Stomach (tissue), 9 donors: Measurements from ENCODE around the gene FAM171A1. TPM values are rescaled to one million over a fixed set of nuclear protein-coding genes. Genes with fewer than 3 reads are reported as not detected.

Experiments
- DNase-seq, 2 donors: peaks; one replicate each; pipeline versions ENCODE4 v3.0.0 to v3.0.0-alpha.2; 2013 to 2019
- H3K27ac ChIP-seq, 5 donors: fragments of 200-600 bp in 4 of 5; sonication (generic) in 4 of 5; one replicate each; pipeline ENCODE4 v1.5.1; 2013 to 2019; ENCODE audit warnings: mild to moderate bottlenecking in 1 of 5, moderate library complexity in 1 of 5
- H3K27me3 ChIP-seq, 3 donors: fragments of 200-600 bp; sonication (generic); one replicate each; pipeline ENCODE4 v1.5.1; 2017 to 2019; ENCODE audit warnings: mixed run types in 1 of 3
- H3K36me3 ChIP-seq, 4 donors: fragments of 200-600 bp; sonication (generic); 1 replicate in 3 of 4; 2 replicates in 1 of 4; pipeline ENCODE4 v1.5.1; 2016 to 2019
- H3K4me1 ChIP-seq, 4 donors: fragments of 200-600 bp; sonication (generic); one replicate each; pipeline ENCODE4 v1.5.1; 2016 to 2019
- H3K4me3 ChIP-seq, 4 donors: fragments of 200-600 bp; sonication (generic) in 3 of 4; one replicate each; pipeline ENCODE4 v1.5.1; 2016 to 2019; ENCODE audit warnings: mild to moderate bottlenecking in 1 of 4
- H3K9me3 ChIP-seq, 4 donors: fragments of 200-600 bp; sonication (generic); one replicate each; pipeline ENCODE4 v1.5.1; 2016 to 2019
- EP300 ChIP-seq: sonication (generic); formaldehyde crosslinking; IDR thresholded peaks from one replicate; pipeline ENCODE4 v1.6.1; 2017; ENCODE audit warnings: antibody characterized with exemption
- POLR2A ChIP-seq, 4 donors: fragments of 450-650 bp; IDR thresholded peaks; one replicate each; pipeline ENCODE4 v1.6.1; 2016; ENCODE audit warnings: antibody characterized with exemption in 4 of 4, control low read depth in 2 of 4, mild to moderate bottlenecking in 1 of 4, moderate library complexity in 1 of 4
- POLR2AphosphoS5 ChIP-seq, 3 donors: sonication (generic); formaldehyde crosslinking; IDR thresholded peaks; one replicate each; pipeline ENCODE4 v1.6.1; 2016; ENCODE audit warnings: antibody characterized with exemption in 3 of 3
- WGBS, 5 donors: extraction: QIAGEN DNeasy Blood & Tissue Kit in 3 of 5; methylation state at CpG; one replicate each; pipeline versions ENCODE4 v1.1.5 to v1.1.7; 2013 to 2018; 5-methylcytosine and 5-hydroxymethylcytosine counted together
- intact Hi-C: fragments of 100-400 bp; cut with DNase I; formaldehyde crosslinking; loops from one replicate; pipeline ENCODE4 v1.15.1; 2023; ENCODE audit warnings: low total_unique reads
- polyA plus RNA-seq, 3 donors: library from polyadenylated mRNA; stranded (reverse); fragments of 200-250 nt; gene quantifications; one replicate each; pipeline ENCODE4 v1.2.3, GENCODE V29; 2013
- total RNA-seq, 5 donors: library from RNA; depleted of rRNA; stranded (reverse); fragments of >200 nt; gene quantifications; one replicate each; pipeline versions ENCODE4 v1.1.0 to v1.2.3, GENCODE V29; 2014 to 2016
- TF ChIP-seq, protein P1 (sequence below), 7 experiments: fragments of 450-650 bp in 4 of 7; fragments of 200-600 bp in 3 of 7; sonication (generic) in 3 of 7; IDR thresholded peaks; one replicate each; pipeline ENCODE4 v1.5.1; 2016 to 2019; ENCODE audit warnings: antibody characterized with exemption in 7 of 7, control low read depth in 2 of 7, mild to moderate bottlenecking in 1 of 7
- donor health status: healthy with polysubstance abuse.
- donor health status: Bipolar disorder and iron deficiency.
- donor health status: healthy.

The FAM171A1 gene
- total and polyA plus RNA-seq, 8 donors: 1.8 to 98.7 (median 10.3) TPM

DNA sequence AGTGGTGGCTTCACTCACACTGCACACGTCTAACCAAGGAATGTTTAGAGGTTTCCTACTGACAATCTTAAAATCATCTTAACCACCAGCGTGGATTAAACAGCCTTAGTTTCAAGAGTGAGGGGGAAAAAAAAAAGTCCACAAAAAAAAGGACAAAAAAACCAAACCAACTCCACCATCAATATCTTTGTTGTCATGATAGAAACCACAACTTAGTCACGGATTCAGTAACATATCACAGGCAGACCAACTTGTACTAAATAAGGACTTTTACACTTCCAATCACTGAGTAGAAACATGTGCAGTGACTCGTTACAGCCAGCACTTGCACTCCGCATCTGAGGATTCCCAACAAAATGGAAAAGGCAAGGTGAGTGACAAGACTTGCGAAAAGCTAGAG is 46.5 kb downstream of the FAM171A1 start:
- 73 to 91% (median 82%) methylated on average over 6 of the region's 6 CpGs for WGBS, 5 donors
- peaks cover 22 to 33% (median 23%) of the 10 kb centered on the region in 4 donors for H3K4me1 ChIP-seq
- H3K36me3 ChIP-seq: no peaks in the 10 kb centered on the region
- intact Hi-C loops: no loop called here
- H3K27me3 ChIP-seq: no peaks in the 10 kb centered on the region
- H3K4me3 ChIP-seq: no peak overlapping the region
- no peak for DNase-seq
- TF ChIP-seq POLR2A (IDR thresholded peaks at IDR 0.05) (no peak), EP300 (no peak), POLR2AphosphoS5 (IDR thresholded peaks at IDR 0.05) (no peak)
- TF ChIP-seq, protein P1, sequence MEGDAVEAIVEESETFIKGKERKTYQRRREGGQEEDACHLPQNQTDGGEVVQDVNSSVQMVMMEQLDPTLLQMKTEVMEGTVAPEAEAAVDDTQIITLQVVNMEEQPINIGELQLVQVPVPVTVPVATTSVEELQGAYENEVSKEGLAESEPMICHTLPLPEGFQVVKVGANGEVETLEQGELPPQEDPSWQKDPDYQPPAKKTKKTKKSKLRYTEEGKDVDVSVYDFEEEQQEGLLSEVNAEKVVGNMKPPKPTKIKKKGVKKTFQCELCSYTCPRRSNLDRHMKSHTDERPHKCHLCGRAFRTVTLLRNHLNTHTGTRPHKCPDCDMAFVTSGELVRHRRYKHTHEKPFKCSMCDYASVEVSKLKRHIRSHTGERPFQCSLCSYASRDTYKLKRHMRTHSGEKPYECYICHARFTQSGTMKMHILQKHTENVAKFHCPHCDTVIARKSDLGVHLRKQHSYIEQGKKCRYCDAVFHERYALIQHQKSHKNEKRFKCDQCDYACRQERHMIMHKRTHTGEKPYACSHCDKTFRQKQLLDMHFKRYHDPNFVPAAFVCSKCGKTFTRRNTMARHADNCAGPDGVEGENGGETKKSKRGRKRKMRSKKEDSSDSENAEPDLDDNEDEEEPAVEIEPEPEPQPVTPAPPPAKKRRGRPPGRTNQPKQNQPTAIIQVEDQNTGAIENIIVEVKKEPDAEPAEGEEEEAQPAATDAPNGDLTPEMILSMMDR (IDR thresholded peaks at IDR 0.05): no peak
- no peaks in the 10 kb centered on the region for H3K9me3 ChIP-seq
- H3K27ac ChIP-seq: peak overlapping the region in 1 of 5 donors; percentile 38

DNA sequence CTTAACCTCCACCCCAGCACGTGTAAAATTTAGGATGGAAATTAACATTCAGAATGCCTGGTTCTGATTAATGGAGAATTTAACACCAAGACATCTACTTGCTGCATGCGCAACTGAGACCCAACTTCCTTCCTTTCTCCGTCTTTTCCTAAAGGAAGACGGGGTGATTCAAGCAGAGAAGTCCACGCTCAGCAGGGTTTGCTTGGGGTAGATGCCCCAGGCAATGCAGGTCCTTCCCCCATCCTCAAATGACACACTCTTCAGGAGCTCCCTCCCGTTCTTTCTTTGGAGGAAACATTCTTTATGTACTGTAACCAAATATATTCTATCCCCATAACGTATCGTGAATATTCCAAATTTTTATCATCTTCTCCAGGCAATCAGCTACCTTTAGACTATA is 47.0 kb downstream of the FAM171A1 start:
- no peaks in the 10 kb centered on the region for H3K9me3 ChIP-seq
- WGBS, 5 donors: 85 to 89% (median 88%) methylated on average over 8 of the region's 8 CpGs
- intact Hi-C loops: no loop called here
- H3K27ac ChIP-seq: no peak overlapping the region
- no peaks in the 10 kb centered on the region for H3K36me3 ChIP-seq
- no peak for DNase-seq
- no peaks in the 10 kb centered on the region for H3K27me3 ChIP-seq
- peaks cover 22 to 33% (median 23%) of the 10 kb centered on the region in 4 donors for H3K4me1 ChIP-seq
- TF ChIP-seq POLR2A (IDR thresholded peaks at IDR 0.05) (no peak), EP300 (no peak), POLR2AphosphoS5 (IDR thresholded peaks at IDR 0.05) (no peak)
- TF ChIP-seq, protein P1 (IDR thresholded peaks at IDR 0.05): no peak
- no peak overlapping the region for H3K4me3 ChIP-seq

DNA sequence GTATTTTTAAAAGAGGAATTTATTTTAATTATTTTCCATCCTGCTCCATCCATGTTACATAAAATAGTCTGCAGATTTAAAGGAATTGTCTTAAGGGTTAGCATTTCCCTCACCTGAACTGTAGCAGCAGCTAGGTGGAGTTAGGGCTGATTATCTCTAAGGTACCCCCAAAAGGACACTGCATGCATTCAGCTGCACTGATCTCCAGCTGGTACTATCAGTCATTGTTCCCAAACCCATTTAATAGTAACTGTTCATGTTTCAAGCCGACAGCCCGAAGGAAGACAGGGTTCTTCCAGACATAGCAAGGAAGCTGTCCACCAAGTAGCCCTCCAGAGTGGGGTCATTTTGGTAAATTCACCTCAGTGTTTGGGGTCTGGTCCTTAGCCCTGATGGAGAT is 48.7 kb downstream of the FAM171A1 start:
- H3K9me3 ChIP-seq: no peaks in the 10 kb centered on the region
- no peak for DNase-seq
- no peaks in the 10 kb centered on the region for H3K36me3 ChIP-seq
- TF ChIP-seq EP300 (no peak), POLR2A (IDR thresholded peaks at IDR 0.05) (no peak), POLR2AphosphoS5 (IDR thresholded peaks at IDR 0.05) (no peak)
- TF ChIP-seq, protein P1 (IDR thresholded peaks at IDR 0.05): no peak
- WGBS, 5 donors: 59 to 70% (median 60%) methylated on average over 2 of the region's 2 CpGs
- intact Hi-C loops: no loop called here
- H3K4me1 ChIP-seq: peaks cover 22 to 33% (median 23%) of the 10 kb centered on the region in 4 donors
- no peaks in the 10 kb centered on the region for H3K27me3 ChIP-seq
- H3K4me3 ChIP-seq: no peak overlapping the region
- peak overlapping the region in 2 of 5 donors; percentile 23 to 35 for H3K27ac ChIP-seq

DNA sequence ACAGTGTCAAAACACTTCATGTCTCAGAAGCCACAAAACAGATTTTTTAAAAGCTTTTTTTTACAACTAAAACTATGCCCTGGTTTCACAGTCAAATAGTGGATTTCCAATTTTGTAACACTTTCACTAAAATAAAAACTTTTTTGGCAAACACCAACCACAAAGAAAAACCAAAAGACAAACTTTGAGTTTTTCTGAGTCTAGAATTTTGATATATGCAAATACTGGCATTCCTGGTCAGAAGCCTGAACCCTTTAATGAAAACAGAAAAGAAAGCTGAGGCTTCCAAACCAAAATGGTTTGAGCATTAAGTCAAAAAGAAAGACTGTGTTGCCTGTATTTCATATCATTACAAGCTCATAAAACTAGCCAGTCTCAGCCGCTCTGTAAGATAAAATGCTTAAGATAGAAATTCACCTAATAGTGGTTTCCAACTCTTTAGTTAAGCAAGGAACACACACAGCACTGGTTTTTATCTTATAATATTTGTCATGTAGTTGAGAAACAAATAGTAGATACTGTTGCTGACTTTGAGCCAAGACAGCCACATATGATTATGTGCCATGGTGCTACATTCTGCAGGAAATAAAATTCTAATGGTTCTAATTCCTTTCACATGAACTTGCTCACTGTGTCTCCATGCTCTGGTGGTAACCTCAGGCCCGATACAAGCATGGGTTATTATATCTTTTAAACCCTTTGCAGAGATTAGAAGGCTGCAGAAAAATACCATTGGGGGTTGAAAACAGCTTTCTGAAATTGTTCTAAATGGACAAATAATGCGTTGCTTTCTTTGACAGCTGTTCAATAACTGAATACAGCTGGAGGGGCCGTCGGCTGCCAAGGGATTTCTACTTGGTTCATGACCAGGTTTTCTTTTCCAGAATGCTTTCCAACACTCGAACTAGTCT is 49.4 kb downstream of the FAM171A1 start:
- no peaks in the 10 kb centered on the region for H3K36me3 ChIP-seq
- H3K4me3 ChIP-seq: no peak overlapping the region
- peaks cover 22 to 33% (median 24%) of the 10 kb centered on the region in 4 donors for H3K4me1 ChIP-seq
- no peaks in the 10 kb centered on the region for H3K27me3 ChIP-seq
- 17 to 24% (median 23%) methylated on average over 6 of the region's 6 CpGs for WGBS, 5 donors
- intact Hi-C loops: no loop called here
- H3K27ac ChIP-seq: peak overlapping the region in 2 of 5 donors; percentile 23 to 35
- TF ChIP-seq POLR2AphosphoS5 (IDR thresholded peaks at IDR 0.05): peak in 2 of 3 donors; percentile 29 to 69
- TF ChIP-seq POLR2A (IDR thresholded peaks at IDR 0.05): no peak
- no peaks in the 10 kb centered on the region for H3K9me3 ChIP-seq
- DNase-seq: peak in 1 of 2 donors; percentile 79
